ENCODE data around the gene LTA.

GRCh38 chr6:31621991-31622390 lies 49.9 kb downstream of the LTA start:
- TF ChIP-seq CTCF (IDR thresholded peaks at IDR 0.05) (no peak), POLR2A (IDR thresholded peaks at IDR 0.05) (no peak)
